GM19463 (cell line): ENCODE results near the gene SERINC5.

ENCODE experiments used
- ATAC-seq: cut with Tn5 transposase; IDR thresholded peaks from one replicate; pipeline ENCODE4 v1.9.1; 2021; ENCODE audit warnings: mild to moderate bottlenecking, moderate library complexity; ENCODE audit not compliant: unreplicated experiment

The SERINC5 gene

DNA sequence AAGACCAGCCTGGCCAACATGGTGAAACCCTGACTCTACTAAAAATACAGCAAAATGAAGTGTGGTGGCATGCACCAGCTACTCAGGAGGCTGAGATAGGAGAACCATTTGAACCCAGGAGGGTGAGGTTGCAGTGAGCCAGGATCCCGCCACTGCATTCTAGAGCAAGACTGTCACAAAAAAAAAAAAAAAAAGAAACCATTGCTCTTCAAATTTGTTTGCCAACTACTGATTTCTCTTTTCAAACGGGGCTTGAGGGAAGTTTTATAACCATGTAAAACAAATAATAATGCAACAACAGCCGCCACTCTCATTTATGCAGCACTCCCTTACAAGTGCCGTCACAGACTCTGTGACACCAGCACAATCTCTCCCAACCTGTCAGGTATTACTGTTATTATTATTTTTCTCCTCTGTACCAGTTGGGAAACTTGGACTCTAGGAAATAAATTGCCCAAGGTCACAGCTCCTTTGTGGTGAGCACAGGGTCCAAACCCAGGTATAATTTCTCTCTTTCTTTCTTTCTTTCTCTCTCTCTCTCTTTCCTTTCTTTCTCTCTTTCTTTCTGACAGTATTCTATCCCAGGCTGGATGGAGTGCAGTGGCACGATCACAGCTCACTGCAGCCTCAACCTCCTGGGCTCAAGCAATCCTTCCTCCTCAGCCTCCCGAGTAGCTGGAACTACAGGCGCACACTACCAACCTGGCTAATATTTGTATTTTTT lies 25.4 kb downstream of the SERINC5 start:
- no peak for ATAC-seq

GRCh38 chr5:80229902-80230255 lies 26.0 kb downstream of the SERINC5 start:
- ATAC-seq = no peak

GRCh38 chr5:80227979-80228596 lies 27.8 kb downstream of the SERINC5 start:
- ATAC-seq = no peak

DNA sequence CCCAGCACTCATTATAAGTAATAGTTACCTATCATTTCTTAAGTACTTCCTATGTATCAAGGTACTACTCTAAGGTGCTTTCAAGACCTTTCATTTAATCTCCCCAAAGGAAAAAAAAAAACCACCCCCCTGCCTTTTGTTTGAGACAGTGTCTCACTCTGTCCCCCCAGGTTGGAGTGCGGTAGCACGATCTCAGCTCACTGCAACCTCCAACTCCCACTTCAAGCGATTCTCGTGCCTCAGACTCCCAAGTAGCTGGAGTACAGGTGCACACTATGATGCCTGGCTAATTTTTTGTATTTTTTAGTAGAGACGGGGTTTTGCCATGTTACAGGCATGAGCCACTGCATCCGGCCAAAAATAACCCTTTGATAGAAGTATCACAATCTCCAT lies 29.9 kb downstream of the SERINC5 start:
- no peak for ATAC-seq

DNA sequence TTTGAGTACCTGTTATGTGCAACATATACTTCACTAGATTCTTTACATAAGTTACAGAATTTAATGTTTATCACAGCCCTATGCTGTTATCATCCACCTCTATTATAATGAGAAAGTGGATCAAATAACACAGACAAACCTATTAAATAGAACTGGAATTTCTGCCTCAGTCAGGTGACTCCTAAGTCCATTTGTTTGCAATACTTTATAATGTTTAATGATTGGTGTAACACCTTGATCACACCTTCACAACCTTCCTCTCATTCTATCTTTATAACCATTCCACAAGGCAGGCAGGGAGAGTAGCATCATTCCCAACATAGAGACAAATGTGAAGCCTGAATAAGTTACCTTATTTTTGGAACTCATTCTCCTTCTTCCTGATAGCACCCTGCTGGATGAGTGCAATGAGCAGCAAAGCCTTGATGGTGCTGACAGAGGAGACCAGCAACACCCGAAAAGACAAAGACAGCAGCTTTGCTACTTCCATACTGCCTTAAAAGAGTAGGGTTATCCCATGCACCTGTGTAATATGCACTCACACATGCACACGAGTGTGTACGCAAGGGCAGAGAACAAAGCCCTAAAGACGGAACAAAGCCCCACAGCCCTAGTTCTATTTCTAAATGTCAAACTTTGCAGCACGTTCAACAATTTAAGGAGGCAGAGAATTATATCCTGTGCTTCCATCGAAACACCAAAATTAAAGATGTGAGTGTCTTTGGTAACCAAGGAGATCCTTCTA lies 30.5 kb downstream of the SERINC5 start:
- ATAC-seq = no peak

GRCh38 chr5:80223561-80223960 lies 32.3 kb downstream of the SERINC5 start:
- no peak for ATAC-seq

GRCh38 chr5:80220245-80220897 lies 35.5 kb downstream of the SERINC5 start:
- no peak for ATAC-seq

DNA sequence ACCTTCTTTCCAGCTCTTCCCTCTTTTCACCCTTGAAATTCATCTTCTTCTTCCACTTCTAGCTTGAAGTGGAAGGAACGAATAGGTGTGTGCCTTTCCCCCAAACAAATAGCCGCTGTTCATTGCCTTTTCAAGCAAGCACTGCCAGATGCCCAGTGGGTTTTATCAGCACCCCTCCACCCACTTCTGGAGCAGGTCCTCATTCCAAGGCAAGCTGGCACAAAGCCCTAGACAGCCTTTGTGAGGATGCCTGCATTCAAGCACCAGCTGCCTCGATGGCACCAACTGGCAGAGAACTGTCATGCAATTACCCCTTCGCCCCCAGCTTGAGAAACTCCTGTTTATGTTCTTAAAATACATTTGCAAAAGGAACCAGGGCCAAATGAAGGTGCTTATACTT lies 36.5 kb downstream of the SERINC5 start:
- no peak for ATAC-seq

- ATAC-seq = no peak
Observed at GRCh38 chr5:80217667-80218066, 38.2 kb downstream of the SERINC5 start.

GRCh38 chr5:80216753-80217596 lies 38.9 kb downstream of the SERINC5 start:
- ATAC-seq = no peak

- no peak for ATAC-seq
Observed at GRCh38 chr5:80216096-80216495, 39.8 kb downstream of the SERINC5 start.

DNA sequence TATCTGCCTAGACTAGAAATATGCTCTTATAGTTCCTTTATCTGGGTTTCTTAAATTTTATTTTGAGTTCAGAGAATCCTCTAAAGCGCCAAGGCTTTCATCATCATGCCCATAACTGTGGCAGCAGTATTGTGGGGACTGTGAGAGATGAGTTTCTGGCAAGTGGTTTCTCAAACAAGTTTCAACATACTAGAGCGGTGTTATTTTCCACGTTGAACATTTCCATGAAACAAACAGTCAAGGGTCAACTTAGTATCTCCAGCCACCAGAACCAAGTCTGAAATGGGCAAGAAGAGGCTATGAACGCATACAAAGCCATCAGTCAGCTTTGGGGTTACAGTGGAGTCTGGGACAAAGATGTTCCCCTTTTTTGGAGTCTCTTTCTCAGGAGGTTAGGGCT lies 40.3 kb downstream of the SERINC5 start:
- ATAC-seq = no peak

- ATAC-seq = no peak
Observed at GRCh38 chr5:80213466-80213865, 42.4 kb downstream of the SERINC5 start.

DNA sequence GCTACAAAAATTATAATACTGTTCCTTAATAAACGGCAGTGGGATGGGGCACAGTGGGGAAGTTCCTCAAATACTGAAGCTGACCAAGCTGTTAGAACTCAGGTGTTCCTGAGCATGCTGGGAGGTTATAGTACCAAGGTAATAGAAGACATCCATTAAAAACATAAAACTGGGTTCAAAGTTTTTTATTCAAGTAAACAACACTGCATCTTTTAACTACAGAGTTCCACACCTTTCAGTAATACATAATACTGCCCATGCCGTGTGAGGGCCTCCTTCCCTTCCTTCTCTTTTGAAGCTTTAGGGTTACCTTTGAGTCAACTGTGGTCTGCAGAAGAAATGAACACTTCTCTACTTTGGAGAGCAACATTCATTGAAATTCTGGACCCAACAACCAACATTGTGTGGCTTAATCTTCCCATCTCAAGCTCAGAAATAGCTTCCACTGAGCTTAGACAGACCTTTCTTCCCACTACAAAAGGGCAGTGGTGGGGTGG lies 43.6 kb downstream of the SERINC5 start:
- no peak for ATAC-seq

- ATAC-seq = no peak
Observed at GRCh38 chr5:80211327-80211726, 44.5 kb downstream of the SERINC5 start.

DNA sequence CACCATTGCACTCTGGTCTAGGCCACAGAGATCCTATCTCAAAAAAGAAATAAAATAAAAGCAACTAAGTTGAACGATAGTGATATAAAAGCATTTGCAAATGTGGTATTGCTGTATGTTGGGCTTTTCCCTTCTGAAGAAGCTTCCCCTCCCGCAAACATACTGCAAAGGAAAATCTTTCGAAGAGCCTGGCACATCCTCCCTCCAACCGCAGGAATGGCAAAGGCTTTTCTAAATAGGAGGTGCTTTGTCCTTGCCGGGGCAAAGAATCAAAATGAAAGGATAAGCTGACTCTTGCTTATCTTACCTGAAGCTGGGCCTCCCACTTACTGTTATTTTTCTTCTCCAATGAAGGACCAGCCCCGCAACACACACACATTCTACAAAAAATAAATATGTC lies 45.8 kb downstream of the SERINC5 start:
- no peak for ATAC-seq

DNA sequence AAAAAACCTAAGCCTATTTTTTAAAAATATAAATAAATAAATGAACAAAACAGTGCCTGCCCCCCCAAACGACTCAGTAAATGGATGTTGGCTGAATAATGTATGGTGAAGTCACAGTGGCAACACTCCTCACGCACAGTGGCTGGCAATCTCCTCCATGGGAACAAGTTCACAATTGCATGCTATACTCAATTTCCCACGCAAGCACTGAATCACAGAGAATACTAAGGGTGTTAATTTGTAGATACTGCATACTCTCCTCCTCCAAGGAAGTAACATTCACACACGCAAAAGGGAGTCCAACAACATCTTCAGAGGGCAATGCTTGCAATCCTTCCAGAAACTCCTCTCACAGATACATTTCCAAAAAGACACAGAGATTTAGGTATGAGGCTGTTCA lies 47.5 kb downstream of the SERINC5 start:
- ATAC-seq = no peak

DNA sequence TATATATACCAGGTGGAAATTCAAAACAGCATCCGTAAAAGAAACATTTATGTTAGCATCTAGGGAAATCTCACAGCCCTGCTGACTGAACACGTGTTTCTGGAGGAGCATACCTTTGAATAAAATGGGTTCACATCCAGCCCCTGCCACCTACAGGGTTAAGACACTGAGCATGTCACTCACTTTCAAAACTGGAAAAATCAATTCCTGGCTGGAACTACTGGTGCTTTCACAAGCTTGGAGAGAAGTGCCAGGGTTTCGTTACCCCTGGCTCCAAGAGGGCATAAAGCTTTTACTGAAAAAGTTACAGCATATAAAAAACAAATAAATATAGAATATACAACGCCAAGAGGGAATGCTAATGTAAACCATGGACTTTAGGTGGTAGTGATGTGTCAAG lies 48.0 kb downstream of the SERINC5 start:
- ATAC-seq = no peak

- ATAC-seq = no peak
Observed at GRCh38 chr5:80206282-80206681, 49.6 kb downstream of the SERINC5 start.

GRCh38 chr5:80205846-80206245 lies 50.0 kb downstream of the SERINC5 start:
- ATAC-seq = no peak
